Brain microvascular endothelial cell (primary cell): ENCODE data around the gene KRTAP4-8.
A peak's percentile ranks its signal among the peaks of the same experiment; 100 is the strongest.
"Not testable (repeated sequence)": the region's sequence is repeated elsewhere in the genome, so short reads cannot be mapped to it uniquely, and the experiment has no call there.

Source experiments
- DNase-seq: peaks from one replicate; pipeline ENCODE4 v3.0.0-alpha.2; 2020
- H3K27ac ChIP-seq: fragments of 250-450 bp; sonication (Bioruptor Pico); 2 replicates; pipeline ENCODE4 v1.5.1; 2020; ENCODE audit warnings: mild to moderate bottlenecking, moderate library complexity
- H3K27me3 ChIP-seq: fragments of 250-450 bp; sonication (Bioruptor Pico); replicated peaks from 2 replicates; pipeline ENCODE4 v1.5.1; 2020; ENCODE audit warnings: mild to moderate bottlenecking
- H3K36me3 ChIP-seq: fragments of 250-450 bp; sonication (Bioruptor Pico); replicated peaks from 2 replicates; pipeline ENCODE4 v1.5.1; 2020; ENCODE audit warnings: mild to moderate bottlenecking
- H3K4me3 ChIP-seq: 2 replicates; pipeline ENCODE4 v1.5.1; 2011; ENCODE audit warnings: low read depth, mild to moderate bottlenecking, control low read depth, low read length, moderate library complexity
- CTCF ChIP-seq: IDR thresholded peaks from 2 replicates; pipeline ENCODE4 v1.5.1; 2011; ENCODE audit warnings: low read depth, mild to moderate bottlenecking, moderate library complexity, low read length, control low read depth, inconsistent platforms; ENCODE audit errors: missing control alignments
- in situ Hi-C: cut with HindIII; loops from 2 replicates; pipeline ENCODE4 v1.10.0; 2017; ENCODE audit warnings: low sequenced_read_pairs, low pct_ligation_motif_present

Gene KRTAP4-8

DNA sequence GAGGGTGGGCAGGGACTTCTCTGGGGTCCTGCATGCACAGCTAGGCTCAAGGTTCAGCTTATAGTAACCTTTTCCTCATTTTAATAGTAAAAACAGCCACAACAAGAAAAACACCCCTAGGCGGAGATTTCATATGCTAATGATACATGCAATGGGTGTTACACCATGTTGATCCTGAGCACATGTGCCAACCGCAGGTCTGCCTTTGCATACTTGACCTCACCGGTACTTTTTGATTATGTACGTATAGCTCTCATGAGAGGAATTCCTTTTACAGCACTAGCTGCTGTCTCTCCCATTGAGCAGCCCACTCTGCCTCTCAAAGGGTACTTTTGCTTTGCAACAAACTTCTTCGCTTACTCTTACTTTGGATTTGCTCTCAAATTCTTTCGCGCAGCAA lies 1.9 kb downstream of the KRTAP4-8 start:
- no peaks in the 10 kb centered on the region for H3K27me3 ChIP-seq
- no peak for DNase-seq
- no peak for TF ChIP-seq CTCF
- no peak overlapping the region for H3K4me3 ChIP-seq
- no peak overlapping the region for H3K27ac ChIP-seq
- in situ Hi-C loops: no loop called here
- no peaks in the 10 kb centered on the region for H3K36me3 ChIP-seq

DNA sequence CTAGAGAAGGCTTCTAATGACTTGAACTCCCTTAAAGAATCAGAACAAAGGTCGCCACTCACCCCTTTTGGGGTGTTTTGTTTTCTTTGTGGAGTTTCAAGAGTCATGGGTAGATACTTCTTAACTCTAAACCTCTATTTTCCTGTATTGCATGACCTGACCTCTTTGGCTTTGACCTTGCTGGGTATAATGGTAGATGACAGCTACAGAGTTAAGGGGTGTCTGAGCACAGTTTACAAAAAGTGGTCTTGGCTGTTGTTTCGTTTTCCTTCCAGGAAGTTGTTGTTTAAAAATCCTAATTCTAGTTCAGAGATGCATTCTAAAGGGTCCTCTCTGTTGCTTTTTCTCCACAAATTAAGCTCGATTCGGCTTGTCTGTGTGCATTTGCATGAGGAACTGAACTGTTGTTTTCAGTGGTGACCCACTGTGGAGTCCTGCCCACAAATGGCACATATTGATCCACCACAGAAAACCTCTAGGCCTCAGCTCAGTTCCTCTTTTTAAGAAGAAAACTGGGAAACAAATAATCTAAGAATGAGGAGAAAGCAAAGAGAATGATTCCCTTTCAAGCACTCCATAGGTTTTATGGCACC lies 9.1 kb downstream of the KRTAP4-8 start:
- H3K27ac ChIP-seq, H3K4me3 ChIP-seq, in situ Hi-C loops, H3K36me3 ChIP-seq, H3K27me3 ChIP-seq, DNase-seq: not testable (repeated sequence)

DNA sequence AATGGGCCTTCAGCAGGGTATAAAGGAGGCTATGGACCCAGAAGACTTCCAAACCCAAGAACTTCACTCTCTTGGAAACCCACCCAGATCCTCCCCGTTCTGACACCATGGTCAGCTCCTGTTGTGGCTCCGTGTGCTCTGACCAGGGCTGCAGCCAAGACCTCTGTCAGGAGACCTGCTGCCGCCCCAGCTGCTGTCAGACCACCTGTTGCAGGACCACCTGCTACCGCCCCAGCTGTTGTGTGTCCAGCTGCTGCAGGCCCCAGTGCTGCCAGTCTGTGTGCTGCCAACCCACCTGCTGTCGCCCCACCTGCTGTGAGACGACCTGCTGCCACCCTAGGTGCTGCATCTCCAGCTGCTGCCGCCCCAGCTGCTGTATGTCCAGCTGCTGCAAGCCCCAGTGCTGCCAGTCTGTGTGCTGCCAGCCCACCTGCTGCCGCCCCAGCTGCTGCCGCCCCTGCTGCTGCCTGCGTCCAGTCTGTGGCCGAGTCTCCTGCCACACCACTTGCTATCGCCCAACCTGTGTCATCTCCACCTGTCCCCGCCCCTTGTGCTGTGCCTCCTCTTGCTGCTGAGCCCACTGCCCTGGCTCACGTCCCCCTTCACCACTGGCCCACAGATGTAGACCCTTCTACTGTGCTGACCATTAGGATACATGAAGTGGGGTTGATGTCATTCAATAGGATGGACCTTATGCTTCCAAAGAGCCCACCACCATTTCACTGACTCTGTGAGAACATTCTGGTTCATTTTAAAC lies 13.7 kb downstream of the KRTAP4-8 start, which contains the start of gene KRTAP4-7:
KRTAP4-7 (plus strand) TSS at position 51 of the 757 bp plus-strand sequence; CDS start at position 108, 57 bp downstream.
- H3K27ac ChIP-seq, DNase-seq, H3K27me3 ChIP-seq, H3K4me3 ChIP-seq, in situ Hi-C loops, H3K36me3 ChIP-seq: not testable (repeated sequence)

- peak; percentile 21 for DNase-seq
- H3K36me3 ChIP-seq, H3K4me3 ChIP-seq, H3K27me3 ChIP-seq, H3K27ac ChIP-seq, in situ Hi-C loops: not testable (repeated sequence)
Measured at GRCh38 chr17:41083427-41083826, 14.5 kb downstream of the KRTAP4-8 start.

DNA sequence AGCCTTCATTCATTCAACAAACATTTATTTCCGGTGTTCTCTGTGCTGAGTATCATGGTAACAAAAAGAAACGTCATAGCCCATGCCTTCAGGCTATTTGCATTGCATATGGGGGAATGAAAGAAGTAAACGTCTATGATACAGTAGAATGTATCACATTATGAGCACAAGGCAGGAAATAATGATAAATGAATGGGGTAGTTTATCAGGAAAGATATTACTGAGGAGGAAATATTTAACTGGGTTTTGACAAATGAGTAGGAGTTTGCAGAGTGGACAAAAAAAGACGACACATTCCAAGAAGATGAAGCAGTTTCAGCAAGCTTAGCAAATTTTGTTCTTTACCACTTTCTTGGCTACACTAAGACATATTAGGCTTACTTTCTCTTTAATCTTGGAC lies 15.3 kb downstream of the KRTAP4-8 start:
- in situ Hi-C loops: no loop called here

GRCh38 chr17:41076788-41077187 lies 21.2 kb downstream of the KRTAP4-8 start:
- no peak for DNase-seq
- H3K4me3 ChIP-seq: no peak overlapping the region
- no peaks in the 10 kb centered on the region for H3K36me3 ChIP-seq
- H3K27me3 ChIP-seq: no peaks in the 10 kb centered on the region
- in situ Hi-C loops: no loop called here
- TF ChIP-seq CTCF: no peak
- H3K27ac ChIP-seq: no peak overlapping the region

More for the DNA sequence above, 15.3 kb downstream of the KRTAP4-8 start:
- DNase-seq: no peak
- Histone ChIP-seq H3K4me3 (no peak overlapping the region), H3K36me3 (no peaks in the 10 kb centered on the region), H3K27me3 (no peaks in the 10 kb centered on the region), H3K27ac (no peak overlapping the region)
- TF ChIP-seq CTCF: no peak

GRCh38 chr17:41073676-41074075 lies 24.3 kb downstream of the KRTAP4-8 start:
- H3K27me3 ChIP-seq: no peaks in the 10 kb centered on the region
- H3K4me3 ChIP-seq: no peak overlapping the region
- H3K36me3 ChIP-seq: no peaks in the 10 kb centered on the region
- in situ Hi-C loops: no loop called here
- DNase-seq: no peak
- no peak for TF ChIP-seq CTCF
- H3K27ac ChIP-seq: no peak overlapping the region
